GM21619 (cell line): ENCODE measurements around the gene ARL15.
A peak's percentile ranks its signal among the peaks of the same experiment; 100 is the strongest.
"Not testable (repeated sequence)": the region's sequence is repeated elsewhere in the genome, so short reads cannot be mapped to it uniquely, and the experiment has no call there.

ENCODE experiments used
- ATAC-seq: cut with Tn5 transposase; IDR thresholded peaks from one replicate; pipeline ENCODE4 v1.9.1; 2021; ENCODE audit not compliant: unreplicated experiment

Gene ARL15

DNA sequence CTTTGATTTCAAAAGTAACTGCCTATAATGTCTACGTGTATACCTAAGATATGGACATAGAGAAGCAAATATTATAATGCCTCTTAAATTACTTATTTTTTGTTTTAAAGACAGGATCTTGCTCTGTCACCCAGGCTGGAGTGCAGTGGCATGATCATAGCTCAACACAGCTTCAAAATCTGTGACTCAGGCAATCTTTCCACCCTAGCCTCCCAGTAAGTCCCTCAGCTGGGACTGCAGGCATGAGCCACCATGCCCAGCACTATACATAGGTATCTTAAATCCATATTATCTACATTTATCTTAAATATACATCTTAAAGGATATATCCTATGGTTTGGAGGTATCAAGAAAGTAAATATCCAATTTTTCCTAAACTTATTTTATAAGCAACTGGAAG is 261.2 kb downstream of the ARL15 start:
- ATAC-seq: no peak

DNA sequence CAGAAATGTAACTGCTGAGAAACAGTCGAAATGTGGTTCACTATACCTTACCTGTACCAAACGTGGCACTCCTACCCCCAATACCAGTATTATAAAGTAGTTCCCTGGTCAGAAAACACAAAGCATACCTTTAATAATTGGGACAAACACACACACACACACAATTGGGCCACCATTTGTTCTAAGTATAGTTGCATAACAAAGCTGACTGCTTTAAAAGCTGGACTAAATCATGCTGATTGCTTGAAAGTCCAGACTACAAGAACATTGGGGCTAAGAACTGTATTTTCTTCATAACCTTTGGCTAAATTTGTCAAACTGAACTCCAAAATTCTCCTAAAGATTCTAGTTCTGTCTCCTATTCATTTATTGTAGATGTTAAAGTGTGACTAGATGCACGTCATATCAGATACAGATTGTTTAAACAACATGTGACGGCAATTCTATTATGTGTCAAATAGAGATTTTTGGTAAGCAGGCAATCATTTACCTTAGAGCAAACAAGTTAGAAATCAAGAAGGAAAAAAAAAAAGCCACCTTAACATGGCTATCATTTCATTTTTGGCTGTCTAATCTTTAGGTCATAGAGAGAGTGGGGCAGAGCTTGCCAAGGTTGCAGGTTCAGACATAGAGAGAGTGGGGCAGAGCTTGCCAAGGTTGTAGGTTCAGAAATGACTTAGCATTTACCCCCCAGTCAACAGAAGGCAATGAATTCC is 265.1 kb downstream of the ARL15 start:
- no peak for ATAC-seq

- not testable (repeated sequence) for ATAC-seq
Observed at GRCh38 chr5:54044276-54044675, 266.1 kb downstream of the ARL15 start.

DNA sequence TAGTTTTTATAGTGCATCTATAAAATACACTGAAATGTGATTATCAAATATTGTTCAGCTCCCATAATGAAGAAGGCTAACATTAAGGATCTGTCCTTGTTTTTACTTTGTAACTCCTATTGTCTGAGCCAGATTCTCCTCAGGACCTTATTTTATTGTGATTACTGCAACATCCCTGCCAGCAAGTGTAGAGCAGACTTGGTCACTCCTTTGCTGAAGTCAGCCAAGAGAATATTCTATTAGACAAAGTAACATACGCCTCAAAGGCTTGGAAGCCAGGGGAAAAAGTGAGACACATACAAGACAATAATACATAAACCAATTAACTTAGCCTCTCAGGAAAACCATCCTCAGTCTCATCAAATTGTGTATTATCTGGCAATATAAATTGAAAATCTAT is 269.6 kb downstream of the ARL15 start:
- ATAC-seq: no peak

DNA sequence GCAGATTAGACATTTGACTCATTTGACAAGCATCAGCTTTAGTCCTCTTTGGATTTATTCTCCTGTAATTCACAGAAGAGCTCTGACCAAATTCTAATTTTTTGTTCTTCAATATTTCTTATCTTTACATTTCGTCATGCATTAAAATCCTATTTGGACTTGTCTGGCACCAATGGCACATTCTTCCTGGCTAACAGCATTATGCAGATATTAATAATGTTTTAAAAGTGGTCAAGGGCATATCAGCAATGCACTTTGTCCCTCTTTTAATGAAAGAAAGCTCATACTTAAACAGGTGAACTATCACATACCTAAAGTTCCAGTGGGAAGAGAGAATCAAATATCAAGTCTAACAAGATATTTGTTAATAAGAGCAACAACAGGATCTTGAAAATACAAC is 270.4 kb downstream of the ARL15 start:
- no peak for ATAC-seq

GRCh38 chr5:54037205-54037604 is 273.2 kb downstream of the ARL15 start:
- ATAC-seq: no peak

DNA sequence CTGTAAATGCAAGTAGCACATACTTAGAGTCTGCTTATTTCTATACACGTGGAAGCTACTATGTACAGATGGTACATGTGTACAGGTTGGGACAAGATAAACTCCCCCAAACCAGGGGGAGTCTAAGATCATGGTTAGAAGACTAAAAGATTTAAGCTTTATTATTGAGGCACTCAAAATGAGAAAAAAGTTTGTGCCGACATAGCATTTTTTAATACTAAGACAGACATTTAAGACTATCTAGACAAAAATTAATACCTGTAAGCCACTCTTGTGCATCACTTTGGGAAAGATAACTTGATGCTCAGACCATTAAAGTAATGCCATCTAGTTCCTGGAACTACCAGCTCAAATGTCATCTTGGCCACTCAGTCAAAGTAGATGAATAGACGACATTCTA is 279.4 kb downstream of the ARL15 start:
- ATAC-seq: no peak

DNA sequence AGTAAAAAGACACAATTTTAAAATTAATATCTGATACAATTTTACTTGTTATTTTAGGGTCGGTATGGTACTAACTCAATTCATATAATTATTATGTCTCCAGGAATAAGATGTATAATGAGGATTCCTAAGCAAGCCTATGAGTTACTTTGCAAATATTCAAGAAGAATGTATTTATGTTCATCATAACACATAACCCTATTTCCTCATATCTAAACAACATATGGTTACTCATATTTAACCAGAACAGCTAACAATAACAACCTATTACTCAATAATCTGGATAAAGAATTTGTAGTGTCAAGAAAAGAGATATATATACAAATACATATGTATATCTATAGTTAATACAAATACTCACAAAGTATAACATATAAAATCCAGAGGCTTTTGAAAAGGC is 285.9 kb downstream of the ARL15 start:
- ATAC-seq: no peak

DNA sequence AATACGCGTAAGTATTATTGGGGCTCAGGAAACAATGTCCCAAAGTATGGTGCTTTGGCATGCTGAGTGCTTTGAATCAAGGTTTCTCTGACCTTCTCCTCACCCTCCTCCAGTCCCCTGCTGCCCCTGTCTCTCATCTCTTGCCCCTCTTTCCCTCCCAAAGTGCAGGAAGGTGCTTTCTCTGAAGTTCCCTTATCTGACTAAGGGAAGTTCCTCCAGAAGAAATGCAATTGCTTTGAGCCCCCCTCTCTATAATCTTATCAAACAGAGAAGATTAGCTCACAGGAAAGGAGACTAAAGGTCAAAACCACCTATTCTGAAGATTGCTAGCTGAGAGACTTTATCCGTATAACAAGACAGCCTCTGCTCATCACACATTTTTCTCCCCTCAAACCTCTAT is 288.1 kb downstream of the ARL15 start:
- no peak for ATAC-seq

DNA sequence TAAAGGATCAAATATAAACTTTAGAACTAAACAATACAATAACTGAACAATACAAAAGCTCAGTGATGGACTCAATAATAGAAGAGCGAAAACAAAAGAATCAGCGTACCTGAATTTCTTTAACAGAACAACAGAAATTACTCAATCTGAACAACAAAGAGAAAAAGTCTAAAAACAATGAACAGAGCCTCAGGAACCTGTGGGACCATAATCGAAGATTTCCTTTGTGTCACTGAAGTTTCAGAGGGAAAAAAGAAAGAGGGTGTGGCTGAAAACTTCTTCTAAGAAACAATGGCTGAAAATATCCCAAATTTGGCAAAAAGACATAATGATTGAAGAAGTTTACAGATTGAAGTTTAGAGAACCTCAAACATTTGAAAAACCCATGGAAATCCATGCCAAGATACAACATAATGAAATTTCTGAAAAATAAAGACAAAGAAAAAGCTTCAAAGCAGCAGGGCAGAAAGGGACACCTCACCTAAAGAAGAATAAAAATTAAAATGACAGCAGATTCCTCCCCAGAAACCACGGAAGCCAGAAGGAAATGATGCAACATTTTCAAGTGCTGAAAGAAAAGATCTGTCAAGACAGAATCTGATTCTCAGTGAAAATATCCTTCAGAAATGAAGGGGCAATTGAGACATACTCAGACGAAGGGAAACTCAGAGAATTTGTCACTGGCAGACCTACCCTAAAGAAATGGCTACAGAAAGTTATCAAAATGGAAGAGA is 288.8 kb downstream of the ARL15 start:
- no peak for ATAC-seq

- no peak for ATAC-seq
Observed at GRCh38 chr5:54018438-54018837, 291.9 kb downstream of the ARL15 start.

DNA sequence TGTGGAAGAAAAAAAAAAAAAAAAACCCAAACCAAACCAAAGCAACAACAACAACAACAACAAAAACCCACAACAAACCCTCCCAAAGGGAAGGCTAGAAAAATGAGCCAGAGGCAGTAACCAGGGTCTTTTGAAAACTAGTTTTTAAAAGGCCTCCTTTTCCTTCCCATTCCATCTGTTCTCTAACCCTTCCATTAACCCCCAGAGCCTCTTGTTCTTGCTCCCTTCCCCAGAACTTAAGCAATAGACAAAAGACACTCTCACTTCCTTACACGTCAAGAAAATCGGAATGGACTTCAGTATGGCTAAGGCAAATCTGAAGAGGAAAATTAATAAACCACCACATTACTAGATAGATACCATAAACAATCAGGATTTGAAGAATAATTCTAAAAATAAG is 292.8 kb downstream of the ARL15 start:
- no peak for ATAC-seq

- no peak for ATAC-seq
Observed at GRCh38 chr5:54013556-54014194, 296.7 kb downstream of the ARL15 start.

GRCh38 chr5:54009828-54010227 is 300.5 kb downstream of the ARL15 start:
- ATAC-seq: no peak

GRCh38 chr5:54009357-54009756 is 301.0 kb downstream of the ARL15 start:
- no peak for ATAC-seq

DNA sequence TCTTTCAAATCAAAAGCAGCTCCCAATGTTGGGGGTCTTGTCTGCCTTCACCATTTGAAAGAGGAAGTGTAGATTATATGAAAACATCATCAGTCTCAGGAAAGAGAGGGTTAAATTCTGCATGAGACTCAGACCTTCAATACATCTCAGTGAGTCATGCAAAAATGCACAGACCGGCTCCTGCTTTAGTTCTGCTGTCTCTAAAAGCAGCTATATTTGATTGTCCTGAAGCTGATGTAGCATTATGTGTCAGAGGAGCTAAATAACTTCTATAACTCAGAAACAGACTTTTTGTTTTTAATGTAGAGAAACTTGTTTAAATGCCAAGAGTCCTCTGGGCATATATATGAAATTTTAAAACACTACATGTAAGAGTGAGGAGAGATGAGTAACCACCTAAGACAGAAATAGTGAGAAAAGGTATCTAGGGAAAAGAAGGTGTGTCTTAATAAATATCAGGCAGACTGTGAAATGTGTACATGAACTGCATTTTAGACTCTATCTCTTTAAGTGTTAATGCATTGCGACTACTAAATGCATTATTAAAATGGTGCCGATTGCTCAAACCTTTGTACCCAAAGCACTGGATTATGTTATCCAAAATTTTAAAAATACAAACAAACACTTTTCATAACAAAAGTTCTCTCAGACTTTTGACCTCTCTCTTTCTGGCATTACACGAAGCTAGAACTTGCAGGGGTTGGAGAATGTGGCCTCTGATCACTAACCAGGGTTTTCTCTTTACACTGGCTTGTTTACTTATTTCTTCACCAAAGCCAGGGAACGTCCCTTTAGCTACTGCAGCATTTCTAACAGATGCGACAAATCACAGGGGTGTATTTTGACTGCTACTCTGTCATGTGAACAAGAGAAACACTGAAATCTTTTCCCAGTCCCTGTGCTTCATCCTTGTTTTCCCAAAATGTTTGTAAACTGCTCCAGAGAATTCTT is 302.3 kb downstream of the ARL15 start:
- ATAC-seq: no peak

DNA sequence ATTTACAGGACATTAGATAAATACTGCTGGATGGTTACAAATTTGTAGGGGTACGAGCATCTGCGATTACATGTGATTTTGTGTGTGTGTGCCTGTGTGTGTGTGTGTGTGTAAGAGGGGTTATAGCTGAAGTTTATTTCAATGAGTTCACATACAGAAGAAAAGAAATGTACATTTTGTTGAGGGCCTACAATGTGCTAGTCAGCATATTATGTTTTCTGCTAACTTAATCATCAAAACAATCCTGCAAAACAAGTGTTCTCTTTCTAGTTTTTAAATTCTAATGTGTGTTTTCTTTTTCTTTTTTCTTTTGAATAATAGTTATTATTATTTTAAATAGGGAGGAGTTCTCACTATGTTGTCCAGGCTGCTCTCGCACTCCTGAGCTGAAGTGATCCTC is 305.7 kb downstream of the ARL15 start:
- ATAC-seq: no peak

- peak; percentile 58 for ATAC-seq
Observed at GRCh38 chr5:54002779-54003178, 307.6 kb downstream of the ARL15 start.

DNA sequence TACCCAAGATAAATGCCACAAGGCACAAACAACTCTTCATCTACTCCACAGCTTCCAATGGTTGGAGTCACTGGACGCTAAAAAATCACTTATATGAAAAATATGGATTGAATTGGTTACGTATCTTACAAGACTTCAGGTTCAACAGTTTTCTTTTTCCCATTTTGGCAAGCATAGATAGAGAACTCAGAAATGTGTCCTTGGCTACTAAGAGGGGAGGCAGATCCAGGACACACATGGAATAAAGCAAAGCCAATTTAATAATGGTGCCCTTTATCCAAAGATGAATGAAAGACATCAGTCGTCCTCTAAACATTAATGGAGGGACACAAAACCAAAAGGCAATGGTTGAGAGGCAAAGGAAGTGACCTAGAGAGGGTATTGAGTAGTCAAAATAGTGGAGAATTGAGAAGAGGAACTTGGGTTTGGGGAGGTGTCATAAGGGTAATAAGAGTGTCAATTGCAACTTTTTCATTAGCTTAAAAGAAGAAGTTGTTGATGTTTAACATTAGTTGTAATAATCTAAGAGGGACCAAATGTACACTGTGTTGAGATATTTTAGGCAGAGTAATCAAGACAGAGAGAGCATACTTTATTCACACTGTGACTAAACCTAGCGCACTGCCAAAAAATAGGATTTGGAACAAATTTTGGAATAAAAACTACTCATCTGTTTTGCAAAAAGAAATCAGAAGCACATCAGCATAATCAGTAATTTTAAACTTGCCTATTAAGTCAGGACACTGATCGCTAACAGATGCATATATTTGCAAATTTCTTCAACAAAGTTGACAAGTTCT is 308.2 kb downstream of the ARL15 start:
- no peak for ATAC-seq

- ATAC-seq: no peak
Observed at GRCh38 chr5:54000011-54000410, 310.4 kb downstream of the ARL15 start.
